ENCODE data around the gene GCNT2. TPM values are rescaled to one million over a fixed set of nuclear protein-coding genes. Genes with fewer than 3 reads are reported as not detected.

The GCNT2 gene
- total and polyA plus RNA-seq, 2 of the 8 experiments (the other 6 are each of a cell fraction or from before 2014, with no cell fraction given): 19.3 to 52.5 TPM

GRCh38 chr6:10587656-10588406 lies 66.7 kb downstream of the GCNT2 start:
- Histone ChIP-seq H3K79me2 (ENCODE audit: control insufficient read depth in 1 of 2, insufficient read depth in 2 of 2, low read length in 2 of 2) (peaks cover 47 to 88% of the 10 kb centered on the region in 2 experiments), H3K9ac (replicated peaks in 1 of 4; ENCODE audit: extremely low read depth in 1 of 4, low read depth in 3 of 4, low read length in 3 of 4) (peak overlapping the region in 2 of 4 experiments; percentile 51 to 55; a peak in 3 of 7 replicates), H3K27me3 (replicated peaks in 1 of 4; ENCODE audit: control insufficient read depth in 3 of 4, extremely low read depth in 1 of 4, insufficient read depth in 3 of 4, low read length in 3 of 4) (no peaks in the 10 kb centered on the region), H2AK5ac (ENCODE audit: low read depth, low read length) (peak overlapping the region; percentile 54; the same call in 1 of the 2 replicates), H3K36me3 (ENCODE audit: control insufficient read depth in 2 of 4, insufficient read depth in 4 of 4, low read length in 3 of 4) (peaks cover 0 to 4% (median 0%) of the 10 kb centered on the region in 4 experiments; a peak in 2 of 8 replicates), H3K79me1 (ENCODE audit: low read depth, low read length) (peaks cover 19% of the 10 kb centered on the region), H2BK15ac (ENCODE audit: low read length) (no peak overlapping the region; the same call in 1 of the 2 replicates), H4K8ac (ENCODE audit: extremely low read depth, insufficient read depth, low read length) (no peak overlapping the region), H3K23me2 (ENCODE audit: low read depth, low read length) (peaks cover 24% of the 10 kb centered on the region), H4K5ac (ENCODE audit: insufficient read length, low read depth, low read length) (no peak overlapping the region), H3K4me3 (ENCODE audit: extremely low read depth in 1 of 4, insufficient read depth in 2 of 4, low read depth in 3 of 4, low read length in 4 of 4) (peak overlapping the region; percentile 41 to 60 (median 46); a peak in 7 of 8 replicates), H2BK5ac (ENCODE audit: low read depth, low read length) (peak overlapping the region; percentile 41), H3K27ac (ENCODE audit: low read depth, low read length) (no peak overlapping the region), H3K56ac (replicated peaks; ENCODE audit: insufficient read length, low read depth, low read length) (peak overlapping the region; percentile 65), H3K14ac (ENCODE audit: insufficient read length) (no peak overlapping the region), H3K4me2 (ENCODE audit: insufficient read depth in 1 of 2, low read depth in 2 of 2, low read length in 2 of 2) (peak overlapping the region; percentile 80 to 99), H3K9me3 (ENCODE audit: insufficient read depth in 2 of 2, low read depth in 1 of 2, low read length in 1 of 2) (no peaks in the 10 kb centered on the region), H2BK20ac (ENCODE audit: low read length) (peak overlapping the region; percentile 1; the same call in 1 of the 2 replicates), H4K20me1 (replicated peaks in 1 of 2; ENCODE audit: control insufficient read depth in 1 of 2, insufficient read depth in 2 of 2, low read length in 2 of 2) (peaks cover 0 to 23% of the 10 kb centered on the region in 2 experiments), H3K4me1 (replicated peaks in 1 of 4; ENCODE audit: control insufficient read depth in 3 of 4, insufficient read depth in 4 of 4, low read length in 3 of 4) (peaks cover 27 to 67% (median 48%) of the 10 kb centered on the region in 4 experiments), H3K23ac (ENCODE audit: insufficient read length) (no peak overlapping the region), H2BK120ac (replicated peaks; ENCODE audit: low read depth, low read length) (peak overlapping the region; percentile 48), H4K91ac (replicated peaks; ENCODE audit: insufficient read length, low read length) (peak overlapping the region; percentile 79), H3K4ac (replicated peaks; ENCODE audit: insufficient read length, low read depth, low read length) (peak overlapping the region; percentile 6), H3K18ac (ENCODE audit: extremely low read depth, low read length) (no peak overlapping the region), H2BK12ac (ENCODE audit: low read depth, low read length) (peak overlapping the region; percentile 96), H2AFZ (ENCODE audit: low read length) (no peak overlapping the region)
- DNase-seq (ENCODE audit: low read depth in 1 of 2, low spot score in 2 of 2) (no peak), FAIRE-seq (no peak)
- ChIA-PET POLR2A (ENCODE audit: partially characterized antibody) (interaction anchor here (0.6 to 3.9 kb wide), 17 partner anchors 8 to 77 kb away, joined by 3 to 25 read pairs (median 4); partner anchors contain the start of gene GCNT2), CTCF (ENCODE audit: partially characterized antibody) (interaction anchor here (0.8 to 1.3 kb wide), 3 partner anchors 66 to 103 kb away, joined by 3 to 4 read pairs (median 3); partner anchors contain the start of gene GCNT2)
- 64% methylated on average over 14 of the region's 14 CpGs; no CpG with 5 or more reads in 1 of the 2 experiments for WGBS, 2 experiments (ENCODE audit: extremely low coverage in 1 of 2, insufficient coverage in 1 of 2, insufficient read length in 1 of 2, insufficient replicate concordance in 2 of 2, low coverage in 1 of 2, low lambda C conversion rate in 2 of 2, missing lambda C conversion rate in 1 of 2)
- TF ChIP-seq EZH2 (IDR thresholded peaks at IDR 0.05; ENCODE audit: low read depth, low read length, severe bottlenecking) (no peak), ASH2L (IDR thresholded peaks at IDR 0.05; ENCODE audit: low read length) (no peak), SP4 (IDR thresholded peaks at IDR 0.05; ENCODE audit: low read length) (no peak), BRCA1 (IDR thresholded peaks at IDR 0.05; ENCODE audit: low read depth, low read length) (no peak), HDAC6 (IDR thresholded peaks at IDR 0.05; ENCODE audit: low read depth, low read length) (no peak), RAD21 (IDR thresholded peaks at IDR 0.05 in 1 of 2, conservative IDR thresholded peaks at IDR 0.05 in 1 of 2; ENCODE audit: low read depth in 2 of 2, low read length in 2 of 2) (no peak), HDAC2 (IDR thresholded peaks at IDR 0.05; ENCODE audit: borderline replicate concordance in 1 of 2, low read depth in 2 of 2, low read length in 2 of 2) (no peak), CHD1 (IDR thresholded peaks at IDR 0.05; ENCODE audit: low read depth, low read length) (no peak), NRF1 (IDR thresholded peaks at IDR 0.05; ENCODE audit: low read depth, low read length) (no peak), RXRA (IDR thresholded peaks at IDR 0.05; ENCODE audit: insufficient read depth, low read depth, low read length) (no peak), CTBP2 (IDR thresholded peaks at IDR 0.05; ENCODE audit: borderline replicate concordance, insufficient read depth, insufficient read length, low read length) (no peak)
